ENCODE results near the gene CDC42BPB. TPM values are rescaled to one million over a fixed set of nuclear protein-coding genes. Genes with fewer than 3 reads are reported as not detected.
"Not testable (repeated sequence)": the region's sequence is repeated elsewhere in the genome, so short reads cannot be mapped to it uniquely, and the experiment has no call there.

Gene CDC42BPB
- total RNA-seq, 1 experiment from 2014 or later = 82.7 TPM

DNA sequence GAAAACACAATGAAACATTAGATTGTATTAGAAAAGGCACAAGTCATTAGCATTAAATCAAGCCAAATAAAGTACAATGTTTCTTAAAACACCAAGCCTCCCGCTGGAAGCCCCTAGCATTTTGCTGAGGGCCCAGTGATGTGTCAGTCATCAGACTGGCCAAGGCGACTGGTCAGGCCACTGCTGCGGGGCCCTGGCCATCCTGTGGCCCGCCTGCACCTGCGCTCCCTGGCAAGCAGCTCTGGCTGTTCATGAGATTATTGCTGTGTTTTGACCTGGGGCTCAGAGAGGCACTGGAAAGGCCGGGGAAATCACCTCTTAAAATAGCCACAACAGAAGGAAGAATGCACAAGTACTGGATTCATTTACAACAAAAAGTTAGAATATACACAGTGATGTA lies 159.1 kb downstream of the CDC42BPB start:
- BruUV-seq (replicated peaks) = no TSS peak
- POLR2A ChIA-PET = no interaction called here
- H3K4me1 Mint-ChIP-seq (ENCODE audit: insufficient read depth, unreplicated experiment) = no peaks in the 10 kb centered on the region
- H3K36me3 Mint-ChIP-seq (ENCODE audit: insufficient read depth, unreplicated experiment) = peaks cover 42% of the 10 kb centered on the region
- no peaks in the 10 kb centered on the region for H3K27me3 Mint-ChIP-seq (ENCODE audit: insufficient read depth, unreplicated experiment)
- CTCF ChIA-PET = no interaction called here
- DNase-seq (ENCODE audit: unreplicated experiment) = no peak
- no peaks in the 10 kb centered on the region for H3K9me3 Mint-ChIP-seq (ENCODE audit: unreplicated experiment)
- TF ChIP-seq, protein P1, sequence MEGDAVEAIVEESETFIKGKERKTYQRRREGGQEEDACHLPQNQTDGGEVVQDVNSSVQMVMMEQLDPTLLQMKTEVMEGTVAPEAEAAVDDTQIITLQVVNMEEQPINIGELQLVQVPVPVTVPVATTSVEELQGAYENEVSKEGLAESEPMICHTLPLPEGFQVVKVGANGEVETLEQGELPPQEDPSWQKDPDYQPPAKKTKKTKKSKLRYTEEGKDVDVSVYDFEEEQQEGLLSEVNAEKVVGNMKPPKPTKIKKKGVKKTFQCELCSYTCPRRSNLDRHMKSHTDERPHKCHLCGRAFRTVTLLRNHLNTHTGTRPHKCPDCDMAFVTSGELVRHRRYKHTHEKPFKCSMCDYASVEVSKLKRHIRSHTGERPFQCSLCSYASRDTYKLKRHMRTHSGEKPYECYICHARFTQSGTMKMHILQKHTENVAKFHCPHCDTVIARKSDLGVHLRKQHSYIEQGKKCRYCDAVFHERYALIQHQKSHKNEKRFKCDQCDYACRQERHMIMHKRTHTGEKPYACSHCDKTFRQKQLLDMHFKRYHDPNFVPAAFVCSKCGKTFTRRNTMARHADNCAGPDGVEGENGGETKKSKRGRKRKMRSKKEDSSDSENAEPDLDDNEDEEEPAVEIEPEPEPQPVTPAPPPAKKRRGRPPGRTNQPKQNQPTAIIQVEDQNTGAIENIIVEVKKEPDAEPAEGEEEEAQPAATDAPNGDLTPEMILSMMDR (IDR thresholded peaks at IDR 0.05; ENCODE audit: unreplicated experiment) = no peak
- H3K27ac Mint-ChIP-seq (ENCODE audit: low read depth, unreplicated experiment) = no peak overlapping the region
- intact Hi-C loops (cut with micrococcal nuclease) = no loop called here
- no peak overlapping the region for H3K4me3 Mint-ChIP-seq (ENCODE audit: unreplicated experiment)

DNA sequence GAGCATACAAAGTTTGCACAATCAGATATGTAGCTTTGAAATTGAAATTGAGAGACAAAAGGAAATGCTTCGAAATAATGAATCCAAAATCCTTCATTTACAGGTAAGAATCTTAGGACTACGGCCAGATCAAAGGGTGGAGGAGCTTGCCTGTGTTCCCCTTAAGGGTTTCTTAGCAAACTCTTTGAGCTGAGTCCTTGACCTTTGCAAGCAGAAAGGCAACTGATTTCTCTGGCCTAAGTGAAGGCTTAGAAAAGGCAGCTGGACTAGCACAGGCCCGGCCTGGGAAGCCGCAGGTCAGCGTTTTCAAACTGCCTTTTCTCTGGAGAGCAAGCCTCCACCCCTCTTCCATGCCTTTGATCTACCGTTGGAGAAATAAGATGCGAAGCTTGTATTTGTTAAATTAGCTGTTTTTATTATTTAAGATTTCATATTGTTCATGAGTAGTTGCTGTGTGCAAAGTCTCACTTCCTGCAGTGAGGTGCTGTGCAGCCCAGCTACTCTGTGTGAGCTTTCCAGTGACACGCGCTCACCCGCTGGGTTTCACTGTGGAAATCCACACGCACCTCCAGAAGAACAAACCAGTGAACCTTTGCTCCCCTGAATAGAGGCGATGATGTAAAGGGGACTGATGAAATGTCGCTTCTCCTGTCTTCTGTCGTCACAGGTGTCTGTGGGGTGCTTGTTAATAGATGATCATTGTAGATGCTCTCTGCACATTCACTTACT lies 159.9 kb downstream of the CDC42BPB start:
- H3K27ac Mint-ChIP-seq (ENCODE audit: low read depth, unreplicated experiment) = no peak overlapping the region
- no TSS peak for BruUV-seq (replicated peaks)
- DNase-seq (ENCODE audit: unreplicated experiment) = no peak
- H3K27me3 Mint-ChIP-seq (ENCODE audit: insufficient read depth, unreplicated experiment) = no peaks in the 10 kb centered on the region
- no peak overlapping the region for H3K4me3 Mint-ChIP-seq (ENCODE audit: unreplicated experiment)
- ChIA-PET POLR2A (interaction anchor here (0.6 kb wide), 1 partner anchor 229 kb away, joined by 3 read pairs; no protein-coding TSS in a partner anchor), CTCF (no interaction called here)
- no peaks in the 10 kb centered on the region for H3K4me1 Mint-ChIP-seq (ENCODE audit: insufficient read depth, unreplicated experiment)
- TF ChIP-seq, protein P1 (IDR thresholded peaks at IDR 0.05; ENCODE audit: unreplicated experiment) = no peak
- no peaks in the 10 kb centered on the region for H3K9me3 Mint-ChIP-seq (ENCODE audit: unreplicated experiment)
- peaks cover 35% of the 10 kb centered on the region for H3K36me3 Mint-ChIP-seq (ENCODE audit: insufficient read depth, unreplicated experiment)
- intact Hi-C loops (cut with micrococcal nuclease) = no loop called here

DNA sequence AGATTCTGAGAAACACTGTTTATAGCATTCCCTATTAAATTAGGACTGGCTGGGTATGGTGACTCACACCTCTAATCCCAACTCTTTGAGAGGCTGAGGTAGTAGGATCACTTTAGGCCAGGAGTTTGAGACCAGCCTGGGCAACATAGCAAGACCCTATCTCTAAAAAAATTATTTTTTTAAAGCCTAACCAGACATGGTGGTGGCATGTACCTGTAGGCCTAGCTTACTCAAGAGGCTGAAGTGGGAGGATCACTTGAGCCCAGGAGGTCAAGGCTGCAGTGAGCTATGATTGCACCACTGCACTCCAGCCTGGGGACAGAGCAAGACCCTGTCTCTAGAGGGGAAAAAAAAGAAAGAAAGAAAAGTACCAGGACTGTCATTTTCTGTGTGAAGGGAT lies 160.6 kb downstream of the CDC42BPB start:
- H3K9me3 Mint-ChIP-seq (ENCODE audit: unreplicated experiment); CTCF ChIA-PET; H3K27ac Mint-ChIP-seq (ENCODE audit: low read depth, unreplicated experiment); BruUV-seq (replicated peaks); intact Hi-C loops (cut with micrococcal nuclease); H3K27me3 Mint-ChIP-seq (ENCODE audit: insufficient read depth, unreplicated experiment); H3K4me3 Mint-ChIP-seq (ENCODE audit: unreplicated experiment); DNase-seq (ENCODE audit: unreplicated experiment); H3K4me1 Mint-ChIP-seq (ENCODE audit: insufficient read depth, unreplicated experiment): not testable (repeated sequence)
- H3K36me3 Mint-ChIP-seq (ENCODE audit: insufficient read depth, unreplicated experiment) = peaks cover 40% of the 10 kb centered on the region
- POLR2A ChIA-PET = interaction anchor here (0.6 kb wide), 1 partner anchor 228 kb away, joined by 3 read pairs; no protein-coding TSS in a partner anchor

DNA sequence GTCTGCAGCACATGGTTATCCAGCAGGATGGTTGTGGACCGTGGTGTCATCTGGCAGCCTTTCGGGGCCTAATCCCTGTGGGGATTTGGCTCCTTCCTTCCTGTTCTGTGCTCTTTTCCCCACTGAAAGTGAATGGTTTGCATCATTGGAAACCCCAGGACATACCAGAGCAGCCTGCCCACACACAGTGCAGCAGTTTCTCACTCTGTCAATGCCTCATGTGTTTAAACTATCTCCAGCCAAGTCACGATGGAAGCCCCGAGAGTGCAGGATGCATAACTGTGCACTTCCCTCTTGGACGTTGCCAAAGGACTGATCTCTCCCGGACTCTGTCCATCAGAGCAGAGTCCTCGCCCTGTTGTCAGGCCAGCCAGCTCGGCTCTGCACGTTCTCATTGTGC lies 163.9 kb downstream of the CDC42BPB start:
- CTCF ChIA-PET = interaction anchor here (0.6 to 1.1 kb wide), 2 partner anchors 103 to 200 kb away, joined by 3 to 4 read pairs; no protein-coding TSS in a partner anchor
- H3K4me1 Mint-ChIP-seq (ENCODE audit: insufficient read depth, unreplicated experiment) = no peaks in the 10 kb centered on the region
- H3K9me3 Mint-ChIP-seq (ENCODE audit: unreplicated experiment) = no peaks in the 10 kb centered on the region
- H3K27ac Mint-ChIP-seq (ENCODE audit: low read depth, unreplicated experiment) = no peak overlapping the region
- no peaks in the 10 kb centered on the region for H3K27me3 Mint-ChIP-seq (ENCODE audit: insufficient read depth, unreplicated experiment)
- no peak overlapping the region for H3K4me3 Mint-ChIP-seq (ENCODE audit: unreplicated experiment)
- DNase-seq (ENCODE audit: unreplicated experiment) = no peak
- POLR2A ChIA-PET = no interaction called here
- TF ChIP-seq, protein P1 (IDR thresholded peaks at IDR 0.05; ENCODE audit: unreplicated experiment) = no peak
- no TSS peak for BruUV-seq (replicated peaks)
- peaks cover 50% of the 10 kb centered on the region for H3K36me3 Mint-ChIP-seq (ENCODE audit: insufficient read depth, unreplicated experiment)
- intact Hi-C loops (cut with micrococcal nuclease) = no loop called here

Data from MCF 10A (cell line).